Astrocyte (in vitro differentiated cells and primary cell): ENCODE measurements around the gene KIZ. TPM values are rescaled to one million over a fixed set of nuclear protein-coding genes. Genes with fewer than 3 reads are reported as not detected.

Experiments
- DNase-seq: peaks from one replicate; pipeline ENCODE4 v3.0.0-alpha.2; 2010; ENCODE audit warnings: low read depth
- FAIRE-seq: peaks from 2 replicates; lab custom pipeline; 2011; peaks lifted over from hg19 to GRCh38; lab: Jason Lieb, UNC
- H2AFZ ChIP-seq: 2 replicates; pipeline ENCODE4 v1.6.0; 2012; ENCODE audit warnings: low read depth, low read length, inconsistent platforms
- H3K27ac ChIP-seq: 2 replicates; pipeline ENCODE4 v1.5.1; 2011; ENCODE audit warnings: low read depth, low read length, inconsistent platforms
- H3K27me3 ChIP-seq: 2 replicates; pipeline ENCODE4 v1.6.0; 2011; ENCODE audit warnings: low read length, inconsistent platforms; ENCODE audit not compliant: insufficient read depth
- H3K36me3 ChIP-seq: 2 replicates; pipeline ENCODE4 v1.5.1; 2011; ENCODE audit warnings: low read length, inconsistent platforms; ENCODE audit not compliant: insufficient read depth
- H3K4me1 ChIP-seq: 2 replicates; pipeline ENCODE4 v1.5.1; 2011; ENCODE audit warnings: low read length, inconsistent platforms; ENCODE audit not compliant: insufficient read depth
- H3K4me2 ChIP-seq: 2 replicates; pipeline ENCODE4 v1.6.0; 2012; ENCODE audit warnings: low read length, inconsistent platforms
- H3K4me3 ChIP-seq: 2 replicates; pipeline ENCODE4 v1.5.1; 2011; ENCODE audit warnings: low read depth, mild to moderate bottlenecking, low read length, inconsistent platforms; ENCODE audit not compliant: insufficient read depth
- H3K79me2 ChIP-seq: 2 replicates; pipeline ENCODE4 v1.6.0; 2012; ENCODE audit warnings: mild to moderate bottlenecking, low read length, inconsistent platforms; ENCODE audit not compliant: insufficient read depth
- H3K9ac ChIP-seq: 2 replicates; pipeline ENCODE4 v1.6.0; 2012; ENCODE audit warnings: mild to moderate bottlenecking, low read length, inconsistent platforms
- H3K9me3 ChIP-seq: 2 replicates; pipeline ENCODE4 v1.5.1; 2012; ENCODE audit warnings: low read depth, mild to moderate bottlenecking, low read length, inconsistent platforms; ENCODE audit not compliant: insufficient read depth
- H4K20me1 ChIP-seq: 2 replicates; pipeline ENCODE4 v1.6.0; 2012; ENCODE audit warnings: low read length, inconsistent platforms; ENCODE audit not compliant: insufficient read depth
- H3K27ac Mint-ChIP-seq: one replicate; pipeline ENCODE4 v1.8.0; 2021; ENCODE audit warnings: mild to moderate bottlenecking, mixed read lengths; ENCODE audit not compliant: unreplicated experiment
- H3K27me3 Mint-ChIP-seq: one replicate; pipeline ENCODE4 v1.8.0; 2021; ENCODE audit warnings: low read depth, mixed read lengths; ENCODE audit not compliant: unreplicated experiment
- H3K36me3 Mint-ChIP-seq: one replicate; pipeline ENCODE4 v1.8.0; 2021; ENCODE audit warnings: low read depth, mixed read lengths; ENCODE audit not compliant: unreplicated experiment
- H3K4me1 Mint-ChIP-seq: one replicate; pipeline ENCODE4 v1.8.0; 2021; ENCODE audit warnings: low read depth, mixed read lengths; ENCODE audit not compliant: unreplicated experiment
- H3K4me3 Mint-ChIP-seq: one replicate; pipeline ENCODE4 v1.8.0; 2021; ENCODE audit warnings: mild to moderate bottlenecking, moderate library complexity, mixed read lengths; ENCODE audit not compliant: unreplicated experiment
- H3K9me3 Mint-ChIP-seq: one replicate; pipeline ENCODE4 v1.8.0; 2021; ENCODE audit warnings: mild to moderate bottlenecking, mixed read lengths; ENCODE audit not compliant: unreplicated experiment
- EZH2 ChIP-seq: IDR thresholded peaks from 2 replicates; pipeline ENCODE4 v1.6.1; 2012; ENCODE audit warnings: mild to moderate bottlenecking, low read length, inconsistent platforms; ENCODE audit not compliant: insufficient read depth
- total RNA-seq: library from RNA; stranded (reverse); gene quantifications from 2 replicates; pipeline ENCODE4 v1.2.1, GENCODE V29; 2021
- TF ChIP-seq, protein P1 (sequence below): IDR thresholded peaks from 2 replicates; pipeline ENCODE4 v1.5.1; 2011; ENCODE audit warnings: low read depth, mild to moderate bottlenecking, inconsistent platforms, low read length, moderate library complexity; ENCODE audit not compliant: insufficient read depth

The KIZ gene
- total RNA-seq, 1 donor from 2014 or later, result 9.7 TPM

DNA sequence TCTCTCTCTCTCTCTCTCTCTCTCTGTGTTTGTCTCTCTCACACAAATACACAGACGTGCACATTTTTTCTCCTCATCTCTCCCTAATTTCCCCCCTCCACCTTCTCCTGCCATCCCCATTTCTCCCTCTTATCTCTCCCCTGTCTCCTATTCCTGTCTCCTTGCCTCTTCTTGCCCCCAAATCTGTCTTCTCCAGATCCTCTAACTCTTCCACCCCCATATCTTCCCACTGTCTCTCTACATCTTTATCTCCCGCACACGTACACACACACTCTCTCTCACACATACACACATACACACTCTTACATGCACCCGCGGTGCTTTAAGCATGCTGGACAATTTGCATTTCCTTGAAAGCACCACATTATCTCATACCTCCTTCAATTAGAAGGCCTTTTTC lies 15.9 kb downstream of the KIZ start:
- no peaks in the 10 kb centered on the region for H3K27me3 ChIP-seq
- Mint-ChIP-seq H3K9me3 (no peaks in the 10 kb centered on the region), H3K4me3 (no peak overlapping the region), H3K36me3 (no peaks in the 10 kb centered on the region), H3K4me1 (no peaks in the 10 kb centered on the region), H3K27me3 (no peaks in the 10 kb centered on the region), H3K27ac (no peak overlapping the region)
- H3K36me3 ChIP-seq, result no peaks in the 10 kb centered on the region
- no peak for TF ChIP-seq EZH2
- TF ChIP-seq, protein P1, sequence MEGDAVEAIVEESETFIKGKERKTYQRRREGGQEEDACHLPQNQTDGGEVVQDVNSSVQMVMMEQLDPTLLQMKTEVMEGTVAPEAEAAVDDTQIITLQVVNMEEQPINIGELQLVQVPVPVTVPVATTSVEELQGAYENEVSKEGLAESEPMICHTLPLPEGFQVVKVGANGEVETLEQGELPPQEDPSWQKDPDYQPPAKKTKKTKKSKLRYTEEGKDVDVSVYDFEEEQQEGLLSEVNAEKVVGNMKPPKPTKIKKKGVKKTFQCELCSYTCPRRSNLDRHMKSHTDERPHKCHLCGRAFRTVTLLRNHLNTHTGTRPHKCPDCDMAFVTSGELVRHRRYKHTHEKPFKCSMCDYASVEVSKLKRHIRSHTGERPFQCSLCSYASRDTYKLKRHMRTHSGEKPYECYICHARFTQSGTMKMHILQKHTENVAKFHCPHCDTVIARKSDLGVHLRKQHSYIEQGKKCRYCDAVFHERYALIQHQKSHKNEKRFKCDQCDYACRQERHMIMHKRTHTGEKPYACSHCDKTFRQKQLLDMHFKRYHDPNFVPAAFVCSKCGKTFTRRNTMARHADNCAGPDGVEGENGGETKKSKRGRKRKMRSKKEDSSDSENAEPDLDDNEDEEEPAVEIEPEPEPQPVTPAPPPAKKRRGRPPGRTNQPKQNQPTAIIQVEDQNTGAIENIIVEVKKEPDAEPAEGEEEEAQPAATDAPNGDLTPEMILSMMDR, result no peak
- H3K79me2 ChIP-seq, result no peaks in the 10 kb centered on the region
- DNase-seq (no peak), FAIRE-seq (no peak)
- H3K9me3 ChIP-seq, result no peaks in the 10 kb centered on the region
- no peak overlapping the region for H3K27ac ChIP-seq
- H3K9ac ChIP-seq, result no peak overlapping the region
- H2AFZ ChIP-seq, result no peak overlapping the region
- H3K4me2 ChIP-seq, result no peak overlapping the region
- no peaks in the 10 kb centered on the region for H4K20me1 ChIP-seq
- H3K4me3 ChIP-seq, result no peak overlapping the region
- H3K4me1 ChIP-seq, result no peaks in the 10 kb centered on the region

DNA sequence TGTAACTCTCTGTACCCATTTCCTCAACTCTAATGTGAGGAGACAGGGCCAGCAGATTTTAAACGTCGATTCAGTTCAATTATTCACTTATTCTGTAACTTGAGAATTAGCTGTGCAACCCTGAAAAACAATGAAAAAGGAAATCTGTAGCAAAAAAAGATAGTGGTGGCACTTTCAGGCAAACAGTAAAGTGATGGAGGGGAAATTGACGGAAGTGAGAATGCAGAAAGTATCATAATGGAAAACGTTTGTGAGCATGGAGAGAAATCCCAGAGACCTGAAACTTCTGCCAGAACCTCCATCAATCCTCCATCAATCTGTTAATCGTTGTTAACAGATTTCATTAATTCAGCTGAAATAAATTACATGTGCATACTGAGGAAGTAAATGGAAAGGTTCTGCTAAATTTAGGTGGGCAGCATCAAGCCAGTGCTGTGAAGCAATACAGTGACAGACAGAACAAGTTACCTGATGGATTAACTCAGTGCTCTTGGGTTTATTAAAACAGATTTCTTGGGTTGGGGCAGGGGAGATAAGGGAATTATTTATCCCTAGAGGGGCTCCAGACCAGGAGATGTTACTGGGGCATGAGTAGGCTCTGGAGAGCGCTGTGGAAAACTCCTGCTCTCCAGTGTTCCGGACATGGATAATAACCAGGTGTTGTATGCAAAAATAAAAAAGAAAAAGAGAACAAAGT lies 17.5 kb downstream of the KIZ start:
- H3K27ac ChIP-seq, result no peak overlapping the region
- no peak overlapping the region for H3K4me3 ChIP-seq
- TF ChIP-seq, protein P1, result no peak
- TF ChIP-seq EZH2, result no peak
- no peak overlapping the region for H3K9ac ChIP-seq
- H3K36me3 Mint-ChIP-seq, result peaks cover 2% of the 10 kb centered on the region
- no peaks in the 10 kb centered on the region for H3K36me3 ChIP-seq
- H3K79me2 ChIP-seq, result no peaks in the 10 kb centered on the region
- H2AFZ ChIP-seq, result no peak overlapping the region
- DNase-seq (no peak), FAIRE-seq (no peak)
- H3K27me3 ChIP-seq, result no peaks in the 10 kb centered on the region
- H3K4me3 Mint-ChIP-seq, result no peak overlapping the region
- H3K4me1 Mint-ChIP-seq, result no peaks in the 10 kb centered on the region
- H3K4me1 ChIP-seq, result no peaks in the 10 kb centered on the region
- H3K27ac Mint-ChIP-seq, result no peak overlapping the region
- H4K20me1 ChIP-seq, result no peaks in the 10 kb centered on the region
- no peak overlapping the region for H3K4me2 ChIP-seq
- H3K9me3 Mint-ChIP-seq, result no peaks in the 10 kb centered on the region
- H3K9me3 ChIP-seq, result no peaks in the 10 kb centered on the region
- H3K27me3 Mint-ChIP-seq, result no peaks in the 10 kb centered on the region

DNA sequence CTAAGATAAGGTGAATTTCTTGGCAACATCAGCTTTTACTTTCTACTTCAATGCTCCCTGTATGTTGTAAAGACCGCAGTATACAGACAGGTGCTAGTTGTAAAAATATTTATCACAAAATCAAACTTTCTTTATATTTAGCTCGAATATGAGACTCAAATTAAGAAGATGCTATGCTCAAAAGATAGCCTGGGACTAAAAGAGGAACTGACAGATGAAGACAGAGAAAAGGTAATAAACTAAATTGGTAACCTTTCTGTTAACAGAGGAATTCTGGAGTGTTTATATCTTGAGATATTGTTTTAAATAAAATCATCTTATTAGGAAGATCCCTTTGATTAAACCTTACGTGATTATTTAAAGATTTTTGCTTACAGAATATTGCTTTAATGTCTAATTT lies 19.5 kb downstream of the KIZ start:
- H3K4me3 ChIP-seq, result no peak overlapping the region
- Mint-ChIP-seq H3K9me3 (no peaks in the 10 kb centered on the region), H3K4me3 (no peak overlapping the region), H3K36me3 (peaks cover 9% of the 10 kb centered on the region), H3K27ac (no peak overlapping the region), H3K27me3 (no peaks in the 10 kb centered on the region), H3K4me1 (no peaks in the 10 kb centered on the region)
- DNase-seq, result no peak
- H3K36me3 ChIP-seq, result no peaks in the 10 kb centered on the region
- H3K9me3 ChIP-seq, result no peaks in the 10 kb centered on the region
- H3K79me2 ChIP-seq, result no peaks in the 10 kb centered on the region
- no peaks in the 10 kb centered on the region for H3K4me1 ChIP-seq
- H4K20me1 ChIP-seq, result no peaks in the 10 kb centered on the region
- H2AFZ ChIP-seq, result no peak overlapping the region
- TF ChIP-seq, protein P1, result no peak
- no peak for TF ChIP-seq EZH2
- H3K4me2 ChIP-seq, result no peak overlapping the region
- no peak overlapping the region for H3K27ac ChIP-seq
- H3K9ac ChIP-seq, result no peak overlapping the region
- FAIRE-seq, result no peak
- no peaks in the 10 kb centered on the region for H3K27me3 ChIP-seq
